ENCODE data around the gene PEX3. TPM values are rescaled to one million over a fixed set of nuclear protein-coding genes. Genes with fewer than 3 reads are reported as not detected.

The PEX3 gene
- total and polyA plus RNA-seq, 2 donors (not counting 1 experiment from before 2014, with no cell fraction given): 25.6 to 31.2 TPM

GRCh38 chr6:143535189-143535614 is 84.6 kb downstream of the PEX3 start:
- no peaks in the 10 kb centered on the region for H3K36me3 ChIP-seq (ENCODE audit: control insufficient read depth, insufficient read depth, low read length)
- no peaks in the 10 kb centered on the region for H3K27me3 ChIP-seq (ENCODE audit: control insufficient read depth, insufficient read depth, low read length)
- no peaks in the 10 kb centered on the region for H4K20me1 ChIP-seq (ENCODE audit: control insufficient read depth, extremely low read depth, insufficient read depth, low read length)
- H3K9me3 ChIP-seq (ENCODE audit: control insufficient read depth, insufficient read depth, low read depth, low read length): no peaks in the 10 kb centered on the region
- H3K27ac ChIP-seq (ENCODE audit: insufficient read depth, low read length): no peak overlapping the region
- peaks cover 2% of the 10 kb centered on the region for H3K4me1 ChIP-seq (ENCODE audit: control insufficient read depth, extremely low read depth, insufficient read depth, low read length)
- TF ChIP-seq EZH2 (IDR thresholded peaks at IDR 0.05; ENCODE audit: low read length, missing control alignments) (no peak), CTCF (conservative IDR thresholded peaks at IDR 0.05 in 1 of 2, IDR thresholded peaks at IDR 0.05 in 1 of 2; ENCODE audit: low read depth in 1 of 2, low read length in 2 of 2) (no peak)
- H3K9ac ChIP-seq (ENCODE audit: insufficient read depth, low read length): no peak overlapping the region
- no peak overlapping the region for H3K4me2 ChIP-seq (ENCODE audit: extremely low read depth, insufficient read depth, low read length)
- no peak for DNase-seq (ENCODE audit: low read depth in 2 of 2)
- H3K79me2 ChIP-seq (ENCODE audit: control insufficient read depth, insufficient read depth, low read length): no peaks in the 10 kb centered on the region
- H2AFZ ChIP-seq (ENCODE audit: low read length): no peak overlapping the region
- H3K4me3 ChIP-seq (replicated peaks in 1 of 4; ENCODE audit: control extremely low read depth in 1 of 4, insufficient read depth in 1 of 4, low read depth in 3 of 4, low read length in 4 of 4): no peak overlapping the region

- Histone ChIP-seq H3K9ac (ENCODE audit: insufficient read depth, low read length) (peak overlapping the region; percentile 63), H3K4me1 (ENCODE audit: control insufficient read depth, extremely low read depth, insufficient read depth, low read length) (peaks cover 2% of the 10 kb centered on the region), H3K79me2 (ENCODE audit: control insufficient read depth, insufficient read depth, low read length) (no peaks in the 10 kb centered on the region), H3K4me2 (ENCODE audit: extremely low read depth, insufficient read depth, low read length) (peak overlapping the region; percentile 40), H3K9me3 (ENCODE audit: control insufficient read depth, insufficient read depth, low read depth, low read length) (no peaks in the 10 kb centered on the region), H3K27ac (ENCODE audit: insufficient read depth, low read length) (no peak overlapping the region), H3K27me3 (ENCODE audit: control insufficient read depth, insufficient read depth, low read length) (no peaks in the 10 kb centered on the region), H3K4me3 (replicated peaks in 1 of 4; ENCODE audit: control extremely low read depth in 1 of 4, insufficient read depth in 1 of 4, low read depth in 3 of 4, low read length in 4 of 4) (peak overlapping the region; percentile 44 to 72 (median 62)), H3K36me3 (ENCODE audit: control insufficient read depth, insufficient read depth, low read length) (no peaks in the 10 kb centered on the region), H2AFZ (ENCODE audit: low read length) (peak overlapping the region; percentile 50), H4K20me1 (ENCODE audit: control insufficient read depth, extremely low read depth, insufficient read depth, low read length) (no peaks in the 10 kb centered on the region)
- DNase-seq (ENCODE audit: low read depth in 2 of 2): peak; percentile 32 to 45
- no peak for TF ChIP-seq CTCF (conservative IDR thresholded peaks at IDR 0.05 in 1 of 2, IDR thresholded peaks at IDR 0.05 in 1 of 2; ENCODE audit: low read depth in 1 of 2, low read length in 2 of 2)
- no peak for TF ChIP-seq EZH2 (IDR thresholded peaks at IDR 0.05; ENCODE audit: low read length, missing control alignments)
Observed at GRCh38 chr6:143536461-143536865, 85.9 kb downstream of the PEX3 start.

- Histone ChIP-seq H4K20me1 (ENCODE audit: control insufficient read depth, extremely low read depth, insufficient read depth, low read length) (no peaks in the 10 kb centered on the region), H3K27me3 (ENCODE audit: control insufficient read depth, insufficient read depth, low read length) (no peaks in the 10 kb centered on the region), H3K4me2 (ENCODE audit: extremely low read depth, insufficient read depth, low read length) (peak overlapping the region; percentile 83), H3K9ac (ENCODE audit: insufficient read depth, low read length) (peak overlapping the region; percentile 63), H3K4me3 (replicated peaks in 1 of 4; ENCODE audit: control extremely low read depth in 1 of 4, insufficient read depth in 1 of 4, low read depth in 3 of 4, low read length in 4 of 4) (peak overlapping the region; percentile 44 to 72 (median 68)), H3K36me3 (ENCODE audit: control insufficient read depth, insufficient read depth, low read length) (no peaks in the 10 kb centered on the region), H3K27ac (ENCODE audit: insufficient read depth, low read length) (peak overlapping the region; percentile 65), H3K4me1 (ENCODE audit: control insufficient read depth, extremely low read depth, insufficient read depth, low read length) (peaks cover 2% of the 10 kb centered on the region), H2AFZ (ENCODE audit: low read length) (peak overlapping the region; percentile 79), H3K79me2 (ENCODE audit: control insufficient read depth, insufficient read depth, low read length) (no peaks in the 10 kb centered on the region), H3K9me3 (ENCODE audit: control insufficient read depth, insufficient read depth, low read depth, low read length) (no peaks in the 10 kb centered on the region)
- peak; percentile 54 to 61 for DNase-seq (ENCODE audit: low read depth in 2 of 2)
- TF ChIP-seq CTCF (conservative IDR thresholded peaks at IDR 0.05 in 1 of 2, IDR thresholded peaks at IDR 0.05 in 1 of 2; ENCODE audit: low read depth in 1 of 2, low read length in 2 of 2) (peak; percentile 51 to 57), EZH2 (IDR thresholded peaks at IDR 0.05; ENCODE audit: low read length, missing control alignments) (no peak)
Observed at GRCh38 chr6:143536866-143537691, 86.5 kb downstream of the PEX3 start.

Data from fibroblast of lung (primary cell).